Activated CD8-positive, alpha-beta memory T cell treated with anti-CD3 and anti-CD28 coated beads for 1 hour (primary cell): ENCODE results near the gene LRIG3.
"Not testable (repeated sequence)": the region's sequence is repeated elsewhere in the genome, so short reads cannot be mapped to it uniquely, and the experiment has no call there.

ENCODE experiments used
- DNase-seq, 2 donors: peaks; one replicate each; pipeline ENCODE4 v3.0.0-alpha.2; 2020; ENCODE audit warnings: low read depth in 1 of 2; ENCODE audit errors: extremely low read depth in 1 of 2

The LRIG3 gene

DNA sequence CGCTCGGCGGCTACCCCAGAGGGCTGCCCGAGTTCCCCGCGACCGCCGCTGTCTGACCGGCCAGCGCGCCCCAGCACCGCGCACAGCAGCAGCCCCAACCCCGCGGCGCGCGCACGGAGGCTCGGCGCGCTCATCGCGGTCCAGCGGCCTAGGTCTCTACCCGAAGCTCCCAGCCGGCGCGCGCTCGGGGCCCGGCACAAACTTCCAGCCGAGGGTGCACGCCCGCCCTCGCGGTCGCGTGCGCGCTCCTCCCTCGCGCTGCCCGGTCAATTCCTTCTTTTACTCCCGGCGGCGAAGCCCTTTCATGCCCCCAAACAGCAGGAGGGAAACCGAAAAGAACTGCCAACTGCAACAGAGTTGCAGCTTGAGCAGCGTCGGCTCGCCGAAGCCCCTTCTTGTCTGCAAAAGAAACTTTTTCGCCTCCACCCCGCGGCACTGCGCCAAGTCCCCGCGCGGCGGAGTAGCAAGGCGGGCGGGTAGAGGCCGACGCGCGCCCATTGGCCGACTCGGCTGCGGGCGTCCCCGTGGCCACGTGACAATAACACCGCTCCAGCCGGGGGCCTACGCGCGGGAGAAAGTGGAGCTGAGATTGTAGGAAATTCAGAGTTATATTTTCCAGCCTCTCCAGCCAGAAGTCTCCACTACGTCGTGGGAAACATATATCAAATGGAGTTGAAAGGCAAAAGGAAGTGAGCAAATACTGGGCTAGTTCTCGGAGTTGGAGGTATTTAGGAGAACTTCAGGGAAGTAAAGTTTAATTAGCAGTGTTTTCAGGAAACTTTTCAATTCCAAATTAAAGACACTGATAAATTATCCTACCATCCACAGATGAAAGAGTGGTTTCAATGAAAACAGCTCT lies at the start of gene LRIG3:
LRIG3 (minus strand) TSS at position 403 of the 859 bp plus-strand sequence; CDS start at position 134, 269 bp downstream.
- no peak for DNase-seq

DNA sequence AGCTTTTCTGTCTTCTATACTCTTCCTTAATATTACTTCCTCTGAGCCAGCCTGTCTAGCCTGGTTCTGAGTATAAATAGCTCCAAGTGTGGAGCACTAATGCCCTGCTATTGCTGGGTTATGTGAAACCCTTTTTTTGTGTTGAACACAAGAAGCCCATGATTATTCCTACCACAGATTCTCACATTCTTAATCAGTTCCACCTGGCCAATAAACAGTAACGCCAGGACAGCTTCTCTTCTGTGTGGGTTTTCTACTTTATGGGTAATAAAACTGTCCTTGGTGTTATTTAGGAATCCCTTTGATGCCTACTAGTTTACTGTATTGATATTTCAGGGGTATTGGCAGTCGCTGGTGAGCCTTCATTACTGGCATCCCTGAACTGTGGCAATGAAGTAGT lies 48.9 kb upstream of the LRIG3 start:
- DNase-seq = no peak

- DNase-seq = no peak
These were observed 47.3 kb upstream of the LRIG3 start for GRCh38 chr12:58967561-58967960.

DNA sequence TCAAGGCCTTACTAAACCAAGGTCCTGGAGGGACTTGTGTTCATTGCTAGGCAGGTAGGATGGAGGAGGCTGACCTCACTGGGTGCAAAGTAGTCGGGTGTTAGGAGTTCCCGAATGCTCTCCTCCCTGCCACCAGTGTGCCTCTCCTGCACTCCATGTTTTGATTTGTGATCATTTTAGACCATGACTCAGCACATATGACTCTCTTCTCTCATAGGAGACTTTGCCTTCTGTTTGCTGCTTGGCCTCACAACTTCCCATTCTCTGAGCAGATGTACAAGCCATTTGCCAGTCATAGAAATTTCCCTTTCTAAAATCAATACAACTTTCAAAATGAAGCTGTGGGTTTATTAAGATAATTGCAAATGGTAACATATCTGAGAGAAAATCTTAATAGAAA lies 46.6 kb upstream of the LRIG3 start:
- no peak for DNase-seq

DNA sequence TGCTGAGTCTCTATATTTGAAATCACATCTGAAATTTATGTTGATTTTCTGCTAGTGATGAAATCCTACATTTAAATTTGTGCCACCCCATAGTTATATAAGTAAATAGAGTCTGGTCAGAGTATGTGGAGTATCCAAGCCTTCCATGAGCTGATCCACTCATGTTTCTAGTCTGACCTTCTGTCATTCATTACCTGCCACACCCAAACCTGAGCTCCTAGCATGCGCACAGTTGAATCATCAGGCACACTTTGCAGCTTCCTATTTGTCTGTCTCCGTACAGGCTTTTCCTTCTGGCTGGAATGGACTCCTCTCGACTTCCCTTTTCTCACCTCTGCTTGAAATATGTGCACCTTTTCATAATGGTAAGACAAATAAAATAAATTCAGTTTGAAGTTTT lies 45.3 kb upstream of the LRIG3 start:
- no peak for DNase-seq

GRCh38 chr12:58963844-58964243 lies 43.5 kb upstream of the LRIG3 start:
- no peak for DNase-seq

DNA sequence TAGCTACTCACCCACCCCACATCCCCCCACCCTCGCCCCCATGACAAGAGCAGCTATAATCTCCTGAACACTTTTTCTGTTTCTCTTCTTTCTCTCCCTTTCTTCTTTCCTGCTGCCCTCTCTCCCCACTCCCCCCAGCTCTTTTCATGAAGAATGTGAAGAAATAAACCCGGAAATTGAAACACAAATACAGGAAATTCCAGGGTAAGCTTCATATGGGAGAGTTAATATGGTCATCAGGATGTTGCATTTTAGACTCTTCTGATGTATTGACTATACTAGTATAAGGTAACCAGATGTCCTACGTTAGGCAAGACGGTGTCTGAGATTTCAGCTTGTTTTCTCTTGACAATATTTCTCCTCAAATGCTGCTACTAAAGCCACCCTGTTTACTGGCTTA lies 41.6 kb upstream of the LRIG3 start:
- no peak for DNase-seq

DNA sequence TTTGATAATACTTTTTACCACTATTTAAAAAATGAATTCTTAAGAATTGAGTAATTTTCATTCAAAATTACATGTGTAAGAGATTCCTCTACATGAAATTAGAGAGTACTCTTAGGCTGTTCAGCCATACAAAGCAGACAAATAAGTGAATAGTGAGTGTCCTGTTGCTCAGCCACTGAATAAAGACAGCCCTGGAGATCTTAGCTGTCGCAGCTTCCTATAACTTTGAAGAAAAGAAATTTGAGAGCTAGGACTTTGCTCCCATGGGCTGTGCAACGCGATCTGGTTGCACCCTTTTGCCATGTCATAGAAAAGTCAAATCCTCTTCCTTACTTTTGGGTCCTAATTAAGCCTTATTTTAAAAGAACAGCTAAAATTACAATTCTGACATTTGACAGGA lies 40.9 kb upstream of the LRIG3 start:
- DNase-seq = no peak

DNA sequence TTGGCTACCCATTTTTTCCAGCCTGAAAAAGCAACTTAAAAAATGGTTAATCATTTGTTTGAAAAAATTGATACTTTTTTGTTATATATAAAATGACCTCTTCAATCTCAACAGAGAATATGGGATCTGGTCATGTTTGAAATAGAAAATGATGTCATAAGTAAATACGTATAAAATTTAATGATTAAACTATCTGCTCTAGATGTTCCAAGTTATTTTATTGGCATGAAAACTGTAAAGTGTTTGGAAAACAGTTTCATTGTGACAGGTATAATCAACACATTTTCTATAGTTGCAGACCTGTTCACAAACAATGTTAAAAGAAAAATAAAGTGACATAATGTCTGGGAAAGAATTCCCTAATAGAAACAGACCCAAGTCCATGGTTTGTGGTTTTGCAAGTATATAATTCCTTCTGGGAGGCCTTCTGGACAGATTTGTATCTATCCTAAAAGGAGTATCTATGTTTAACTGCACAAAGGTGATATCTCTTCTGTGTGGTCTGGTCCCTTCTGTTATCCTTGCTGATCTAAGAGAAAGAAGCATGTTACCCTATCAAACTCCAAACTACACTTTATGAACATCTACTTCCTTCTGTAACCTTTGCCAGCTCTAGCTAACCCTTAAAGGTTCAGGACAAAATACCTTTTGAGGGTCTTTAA lies 39.5 kb upstream of the LRIG3 start:
- no peak for DNase-seq

GRCh38 chr12:58957298-58957697 lies 37.0 kb upstream of the LRIG3 start:
- DNase-seq = no peak

- no peak for DNase-seq
These were observed 35.5 kb upstream of the LRIG3 start for GRCh38 chr12:58955849-58956248.

- DNase-seq = no peak
These were observed 33.7 kb upstream of the LRIG3 start for GRCh38 chr12:58954002-58954401.

- DNase-seq = no peak
These were observed 30.4 kb upstream of the LRIG3 start for GRCh38 chr12:58950739-58951100.

- DNase-seq = not testable (repeated sequence)
These were observed 29.8 kb upstream of the LRIG3 start for GRCh38 chr12:58949954-58950738.

- DNase-seq = no peak
These were observed 22.8 kb upstream of the LRIG3 start for GRCh38 chr12:58943079-58943478.

GRCh38 chr12:58942345-58942744 lies 22.0 kb upstream of the LRIG3 start:
- no peak for DNase-seq

DNA sequence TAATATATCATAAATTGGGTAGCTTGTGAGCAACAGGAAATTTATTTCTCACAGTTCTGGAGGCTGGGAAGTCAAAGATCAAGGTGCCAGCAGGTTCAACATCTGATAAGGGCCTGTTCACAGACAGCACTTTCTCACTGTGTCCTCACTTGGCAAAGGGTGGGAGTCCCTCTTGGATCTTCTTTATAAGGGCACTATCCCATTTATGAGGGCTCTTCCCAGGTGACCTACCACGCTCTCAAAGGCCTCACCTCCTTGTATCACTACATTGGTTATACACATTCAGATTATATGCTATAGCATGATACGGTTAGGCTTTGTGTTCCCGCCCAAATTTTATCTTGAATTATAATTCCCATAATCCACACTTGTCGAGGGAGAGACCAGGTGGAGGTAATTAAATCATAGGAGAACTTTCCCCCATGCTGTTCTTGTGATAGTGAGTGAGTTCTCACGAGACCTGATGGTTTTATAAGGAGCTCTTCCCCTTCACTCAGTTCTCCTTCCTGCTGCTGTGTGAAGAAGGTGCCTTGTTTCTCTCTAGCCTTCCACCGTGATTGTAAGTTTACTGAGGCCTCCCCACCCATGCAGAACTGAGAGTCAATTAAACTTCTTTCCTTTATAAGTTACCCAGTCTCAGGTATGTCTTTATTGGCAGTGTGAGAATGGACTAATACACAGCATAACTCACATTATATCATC lies 19.2 kb upstream of the LRIG3 start:
- DNase-seq = no peak

- no peak for DNase-seq
These were observed 18.1 kb upstream of the LRIG3 start for GRCh38 chr12:58938440-58938839.

DNA sequence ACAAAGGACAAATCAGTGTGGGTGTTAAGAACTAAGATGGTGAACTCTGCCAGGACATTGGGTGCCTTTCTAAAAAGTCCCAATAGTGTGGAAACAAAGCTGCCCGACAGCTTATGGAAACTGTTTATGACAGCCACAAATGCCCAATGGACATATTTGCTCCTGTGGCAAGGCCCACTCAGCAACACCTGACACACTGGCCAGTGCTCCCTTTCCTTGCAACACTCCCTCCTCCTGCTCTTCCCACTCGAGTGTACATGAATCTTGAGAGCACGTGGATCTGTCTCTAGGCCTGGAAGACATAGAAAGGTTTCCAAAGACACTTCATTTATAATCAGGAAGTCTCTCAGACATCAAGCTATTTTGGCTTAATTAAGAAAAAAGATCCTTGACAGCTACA lies 14.2 kb upstream of the LRIG3 start:
- no peak for DNase-seq

DNA sequence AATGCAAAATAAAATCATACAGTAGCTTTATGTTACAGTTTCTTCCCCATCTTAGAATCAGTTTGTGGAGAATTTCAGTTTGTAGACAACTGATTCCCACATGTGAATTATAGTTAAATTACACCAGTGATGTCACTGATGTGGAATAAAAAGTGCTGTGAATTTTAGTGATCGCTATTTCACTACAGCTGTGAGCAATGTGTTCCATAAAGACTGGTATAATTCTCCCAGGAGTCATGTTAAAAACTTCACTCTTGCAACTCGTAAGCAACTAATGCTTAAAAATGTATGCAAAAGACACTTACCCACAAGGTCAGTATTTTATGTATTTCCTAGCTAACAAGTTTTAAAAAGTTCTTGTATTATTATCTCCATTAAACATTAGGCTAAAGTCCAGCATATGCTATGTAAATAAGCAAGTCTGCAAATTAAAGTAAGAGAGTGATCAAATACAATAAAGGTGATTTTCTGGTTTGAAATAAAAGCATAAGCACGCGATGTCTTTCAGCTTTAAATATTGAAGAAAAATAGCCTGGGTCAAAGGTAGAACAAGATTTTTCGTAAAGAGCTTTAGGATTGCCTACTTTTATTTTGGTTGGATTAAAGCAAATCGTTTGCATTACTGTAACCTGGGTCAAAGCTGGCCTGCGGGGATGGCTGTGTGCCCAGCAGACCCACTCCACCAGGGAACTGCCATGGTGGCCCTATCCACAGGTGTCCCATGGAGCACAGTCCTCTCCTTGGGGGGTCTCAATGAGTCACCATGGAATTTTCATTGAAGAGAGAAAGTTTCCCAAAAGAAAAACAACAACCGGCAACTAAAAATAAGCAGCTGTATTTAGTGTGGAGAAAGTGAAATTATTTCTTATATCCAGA lies 12.7 kb upstream of the LRIG3 start:
- no peak for DNase-seq
